HG02885 (cell line): ENCODE measurements around the gene SDC1.

ENCODE experiments used
- ATAC-seq: cut with Tn5 transposase; IDR thresholded peaks from one replicate; pipeline ENCODE4 v1.9.1; 2021; ENCODE audit warnings: mild to moderate bottlenecking; ENCODE audit not compliant: unreplicated experiment, poor library complexity

The SDC1 gene

GRCh38 chr2:20156076-20156759 lies 68.7 kb downstream of the SDC1 start:
- ATAC-seq: no peak

DNA sequence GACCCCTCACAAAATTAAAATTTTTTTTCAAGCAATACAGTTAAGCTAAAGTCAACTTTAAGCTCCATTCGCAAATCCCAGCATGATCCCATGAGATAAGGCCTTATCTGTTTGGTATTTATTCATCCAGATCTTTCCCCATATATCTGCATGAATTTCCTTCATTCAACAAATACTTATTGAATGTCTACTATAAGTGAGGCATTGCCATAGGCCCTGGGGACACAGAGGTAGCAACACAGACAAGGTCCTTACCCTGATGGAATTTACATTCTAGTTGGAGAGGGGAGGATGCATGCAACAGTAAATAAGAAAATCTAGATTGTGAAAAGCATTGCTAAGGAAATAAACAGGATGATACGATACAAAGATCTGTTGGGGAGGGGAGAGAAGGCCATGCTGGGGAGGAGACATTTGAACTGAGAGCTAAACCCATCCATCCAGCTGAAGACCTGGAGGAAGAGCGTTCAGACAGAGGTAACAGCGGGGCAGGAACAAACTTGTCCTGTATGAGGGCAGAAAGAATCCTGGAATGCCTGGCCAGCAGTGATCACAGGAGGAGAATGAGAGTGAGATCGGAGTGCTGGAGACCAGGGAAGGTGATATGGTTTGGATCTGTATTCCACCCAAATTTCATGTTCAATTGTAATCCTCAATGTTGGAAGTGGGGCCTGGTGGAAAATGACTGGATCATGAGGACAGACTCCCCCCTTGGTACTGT lies 71.6 kb downstream of the SDC1 start:
- no peak for ATAC-seq

DNA sequence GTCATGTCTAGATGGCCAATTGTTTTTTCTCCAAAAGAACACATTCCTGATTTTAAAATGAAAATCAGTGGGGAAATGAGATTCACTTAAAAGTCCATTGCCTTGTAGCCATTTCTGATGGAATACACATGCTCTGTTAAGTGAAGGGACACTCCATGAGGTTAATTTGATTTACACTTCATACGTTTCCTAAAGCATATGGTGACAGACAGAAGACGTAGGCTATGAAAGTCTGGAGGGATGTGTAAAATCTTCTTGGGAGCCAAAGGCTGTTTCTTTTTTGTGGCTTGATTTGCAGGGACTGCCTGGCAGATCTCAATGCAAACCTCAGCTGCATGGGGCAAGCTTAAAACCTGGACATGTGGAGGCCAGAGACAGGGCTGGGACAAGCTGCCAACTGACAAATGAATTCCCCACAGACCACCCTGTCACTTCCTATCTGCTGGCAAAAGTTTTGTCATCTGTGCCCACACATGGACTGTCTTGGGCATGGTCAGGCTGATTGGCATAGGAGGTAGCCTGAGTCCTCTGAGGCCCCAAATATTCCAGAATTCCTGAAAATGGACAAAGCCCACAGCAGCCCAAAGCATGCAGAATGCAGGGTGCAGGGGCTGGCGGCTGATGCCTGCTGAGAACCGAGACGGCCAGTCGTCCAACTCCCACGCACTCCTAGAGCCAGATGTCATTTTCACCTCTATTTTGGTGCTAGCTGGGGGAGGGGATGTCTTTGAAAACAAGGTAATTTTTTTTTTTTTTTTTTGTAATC lies 73.9 kb downstream of the SDC1 start:
- peak; percentile 79 for ATAC-seq
